Measurements from ENCODE around the gene FZD2.
"Not testable (repeated sequence)": the region's sequence is repeated elsewhere in the genome, so short reads cannot be mapped to it uniquely, and the experiment has no call there.

FZD2 gene

DNA sequence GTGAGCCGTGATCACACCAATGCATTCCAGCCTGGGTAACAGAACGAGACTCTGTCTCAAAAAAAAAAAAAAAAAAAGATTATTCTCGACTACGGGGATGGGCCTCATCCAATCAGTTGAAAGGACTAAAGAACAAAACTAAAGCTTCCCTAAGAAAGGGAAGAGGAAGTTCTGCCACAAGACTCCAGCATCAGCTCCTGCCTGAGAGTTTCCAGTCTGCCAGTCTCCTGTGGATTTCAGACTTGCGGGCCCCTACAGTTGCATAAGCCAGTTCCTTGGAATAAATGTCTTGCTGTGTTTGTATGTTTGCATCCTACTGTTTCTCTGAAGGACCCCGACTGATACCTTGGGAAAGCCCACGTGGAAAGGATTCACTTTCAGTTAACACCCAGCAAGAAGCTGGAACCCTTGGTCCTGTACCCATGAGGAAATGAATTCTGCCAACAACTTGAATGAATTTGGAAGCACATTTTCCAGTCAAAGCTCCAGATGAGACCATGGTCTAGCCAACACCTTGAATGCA, 26.3 kb upstream of the FZD2 start:
- H3K79me2 ChIP-seq (ENCODE audit: control insufficient read depth, insufficient read depth, low read length, poor library complexity): peaks cover 1% of the 10 kb centered on the region
- DNase-seq: no peak
- no peak overlapping the region for H2BK12ac ChIP-seq (ENCODE audit: low read length)
- no peak overlapping the region for H3K4ac ChIP-seq (ENCODE audit: low read depth, low read length)
- no peak overlapping the region for H2AFZ ChIP-seq (ENCODE audit: insufficient read depth, low read length, poor library complexity)
- H3K4me3 ChIP-seq (ENCODE audit: low read depth, low read length): no peak overlapping the region
- H3K36me3 ChIP-seq (ENCODE audit: control insufficient read depth in 1 of 2, insufficient read depth in 2 of 2, low read length in 2 of 2): no peaks in the 10 kb centered on the region
- H3K18ac ChIP-seq (ENCODE audit: low read length): no peak overlapping the region
- peaks cover 3 to 15% of the 10 kb centered on the region in 2 experiments for H3K4me1 ChIP-seq (ENCODE audit: control insufficient read depth in 1 of 2, insufficient read depth in 2 of 2, low read length in 2 of 2)
- no peak overlapping the region for H2BK120ac ChIP-seq (ENCODE audit: insufficient read depth, low read length, poor library complexity)
- H3K9me3 ChIP-seq (ENCODE audit: insufficient read depth, low read depth, low read length): no peaks in the 10 kb centered on the region
- no peaks in the 10 kb centered on the region for H3K27me3 ChIP-seq (ENCODE audit: insufficient read depth, low read length)
- H3K23ac ChIP-seq (ENCODE audit: low read length): no peak overlapping the region
- no peak overlapping the region for H3K14ac ChIP-seq (ENCODE audit: low read length)
- no peak overlapping the region for H4K12ac ChIP-seq (ENCODE audit: low read depth, low read length)
- H2BK5ac ChIP-seq (ENCODE audit: low read depth, low read length, poor library complexity): no peak overlapping the region
- no peak overlapping the region for H3K4me2 ChIP-seq (ENCODE audit: low read length)
- H4K91ac ChIP-seq (ENCODE audit: low read depth, low read length): no peak overlapping the region
- no peak overlapping the region for H4K8ac ChIP-seq (ENCODE audit: low read depth, low read length)
- H2AK5ac ChIP-seq (ENCODE audit: low read length): no peak overlapping the region
- H3K79me1 ChIP-seq (ENCODE audit: low read length): peaks cover 8% of the 10 kb centered on the region
- no CpG with 5 or more reads among the region's 7 CpGs for WGBS (ENCODE audit: extremely low coverage, insufficient coverage, insufficient read length)
- no peak overlapping the region for H3K9ac ChIP-seq (ENCODE audit: low read length)
- H3K27ac ChIP-seq (ENCODE audit: low read depth, low read length): no peak overlapping the region

DNA sequence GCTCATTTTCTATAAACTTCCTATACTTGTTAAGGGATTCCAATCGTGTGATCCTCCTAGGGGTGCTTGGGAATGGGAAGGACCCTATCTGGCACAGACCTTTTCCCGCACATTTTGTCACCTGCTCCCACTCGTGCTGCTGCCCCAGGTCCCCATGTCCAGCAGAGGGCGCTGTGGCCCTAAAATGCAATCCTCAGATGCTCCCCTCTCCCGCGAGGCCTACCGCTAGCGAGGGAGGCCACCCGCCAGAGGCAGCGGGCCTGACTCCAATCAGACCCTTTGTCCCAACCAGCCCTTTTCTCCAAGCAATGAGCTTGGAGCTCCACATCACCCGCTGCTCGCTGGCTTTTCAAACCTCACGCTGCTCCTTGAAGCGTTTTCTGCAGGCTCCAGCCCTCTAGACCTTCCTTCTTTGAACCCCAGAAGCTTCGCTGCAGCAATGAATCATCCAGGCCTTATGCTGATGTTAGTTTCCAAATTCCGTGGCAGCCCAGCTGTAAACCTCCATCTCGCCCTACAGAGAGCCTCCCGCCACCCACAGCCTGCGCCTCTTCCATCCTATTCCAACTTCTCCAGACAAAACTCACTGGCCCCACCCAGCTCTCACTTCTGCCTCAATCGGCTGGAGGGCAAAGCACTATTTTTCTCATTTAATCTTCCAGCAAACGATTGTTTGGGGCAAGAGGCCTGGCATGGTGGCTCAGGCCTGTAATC, 23.6 kb upstream of the FZD2 start:
- Histone ChIP-seq H3K27ac (ENCODE audit: low read depth, low read length) (no peak overlapping the region), H2BK120ac (ENCODE audit: insufficient read depth, low read length, poor library complexity) (peak overlapping the region; percentile 72), H3K4me1 (ENCODE audit: control insufficient read depth in 1 of 2, insufficient read depth in 2 of 2, low read length in 2 of 2) (peaks cover 8 to 22% of the 10 kb centered on the region in 2 experiments), H2AFZ (ENCODE audit: insufficient read depth, low read length, poor library complexity) (peak overlapping the region; percentile 66), H3K14ac (ENCODE audit: low read length) (peak overlapping the region; percentile 2), H3K9me3 (ENCODE audit: insufficient read depth, low read depth, low read length) (no peaks in the 10 kb centered on the region), H4K91ac (ENCODE audit: low read depth, low read length) (peak overlapping the region; percentile 90), H4K12ac (ENCODE audit: low read depth, low read length) (no peak overlapping the region), H3K4ac (ENCODE audit: low read depth, low read length) (peak overlapping the region; percentile 17), H3K9ac (ENCODE audit: low read length) (no peak overlapping the region), H3K23ac (ENCODE audit: low read length) (no peak overlapping the region), H3K4me2 (ENCODE audit: low read length) (peak overlapping the region; percentile 13), H3K4me3 (ENCODE audit: low read depth, low read length) (no peak overlapping the region), H2BK12ac (ENCODE audit: low read length) (peak overlapping the region; percentile 75), H3K18ac (ENCODE audit: low read length) (no peak overlapping the region), H3K79me2 (ENCODE audit: control insufficient read depth, insufficient read depth, low read length, poor library complexity) (peaks cover 1% of the 10 kb centered on the region), H3K36me3 (ENCODE audit: control insufficient read depth in 1 of 2, insufficient read depth in 2 of 2, low read length in 2 of 2) (no peaks in the 10 kb centered on the region), H3K27me3 (ENCODE audit: insufficient read depth, low read length) (no peaks in the 10 kb centered on the region), H2AK5ac (ENCODE audit: low read length) (no peak overlapping the region), H2BK5ac (ENCODE audit: low read depth, low read length, poor library complexity) (peak overlapping the region; percentile 49), H4K8ac (ENCODE audit: low read depth, low read length) (peak overlapping the region; percentile 8), H3K79me1 (ENCODE audit: low read length) (peaks cover 18% of the 10 kb centered on the region)
- no CpG with 5 or more reads among the region's 21 CpGs for WGBS (ENCODE audit: extremely low coverage, insufficient coverage, insufficient read length)
- DNase-seq: peak; percentile 76 to 94

DNA sequence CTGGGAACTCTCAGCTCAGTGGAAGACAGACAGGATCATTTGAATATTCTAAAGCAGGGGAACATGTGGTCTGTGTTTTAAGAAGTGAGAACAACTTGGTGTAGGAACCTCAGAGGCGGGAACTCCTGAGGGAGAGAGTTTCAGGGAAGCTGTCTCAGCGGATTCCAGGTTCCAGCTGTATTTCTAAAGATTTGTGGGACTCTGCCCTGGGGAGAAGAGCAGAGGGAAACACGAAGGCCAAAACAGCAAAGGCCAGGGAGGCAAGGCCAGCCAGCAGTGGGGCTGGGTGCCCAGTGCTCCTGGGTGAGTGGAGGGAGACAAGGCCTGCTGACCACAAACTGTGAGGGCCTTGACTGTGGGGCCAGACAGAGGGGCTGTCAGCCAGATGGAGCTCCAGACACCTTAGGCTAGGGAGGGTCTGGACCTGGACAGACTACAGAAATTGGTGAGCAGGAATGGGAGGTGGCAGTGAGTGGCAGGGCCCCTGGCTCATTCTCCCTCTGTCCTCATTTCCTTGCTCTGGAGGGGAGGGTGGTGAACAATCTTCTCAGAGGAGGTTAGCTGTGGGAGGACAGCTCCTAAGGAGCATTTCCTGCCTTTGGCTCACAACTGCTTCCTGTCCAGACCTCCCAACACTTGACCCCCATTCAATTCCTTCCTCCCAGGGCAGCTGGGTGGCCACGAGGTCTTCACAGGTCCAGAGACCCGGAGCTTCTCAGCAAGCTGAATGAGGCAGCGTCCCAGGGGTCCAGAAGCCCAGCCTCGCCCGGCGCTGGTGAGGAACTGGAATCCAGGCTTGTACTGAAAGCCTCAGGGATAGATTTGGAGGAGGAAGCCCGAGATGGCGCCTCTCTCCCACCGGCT, 21.0 kb upstream of the FZD2 start:
- Histone ChIP-seq H4K8ac (ENCODE audit: low read depth, low read length) (peak overlapping the region; percentile 75), H3K23ac (ENCODE audit: low read length) (no peak overlapping the region), H3K18ac (ENCODE audit: low read length) (peak overlapping the region; percentile 62), H3K9me3 (ENCODE audit: insufficient read depth, low read depth, low read length) (no peaks in the 10 kb centered on the region), H3K14ac (ENCODE audit: low read length) (peak overlapping the region; percentile 46), H3K27me3 (ENCODE audit: insufficient read depth, low read length) (no peaks in the 10 kb centered on the region), H2BK120ac (ENCODE audit: insufficient read depth, low read length, poor library complexity) (peak overlapping the region; percentile 37), H3K4me1 (ENCODE audit: control insufficient read depth in 1 of 2, insufficient read depth in 2 of 2, low read length in 2 of 2) (peaks cover 11 to 30% of the 10 kb centered on the region in 2 experiments), H3K4me3 (ENCODE audit: low read depth, low read length) (no peak overlapping the region), H2AFZ (ENCODE audit: insufficient read depth, low read length, poor library complexity) (no peak overlapping the region), H3K4me2 (ENCODE audit: low read length) (peak overlapping the region; percentile 26), H2AK5ac (ENCODE audit: low read length) (peak overlapping the region; percentile 2), H2BK12ac (ENCODE audit: low read length) (peak overlapping the region; percentile 54), H3K79me2 (ENCODE audit: control insufficient read depth, insufficient read depth, low read length, poor library complexity) (peaks cover 1% of the 10 kb centered on the region), H3K36me3 (ENCODE audit: control insufficient read depth in 1 of 2, insufficient read depth in 2 of 2, low read length in 2 of 2) (no peaks in the 10 kb centered on the region), H3K4ac (ENCODE audit: low read depth, low read length) (peak overlapping the region; percentile 43), H3K27ac (ENCODE audit: low read depth, low read length) (peak overlapping the region; percentile 63), H3K9ac (ENCODE audit: low read length) (no peak overlapping the region), H4K12ac (ENCODE audit: low read depth, low read length) (peak overlapping the region; percentile 16), H2BK5ac (ENCODE audit: low read depth, low read length, poor library complexity) (peak overlapping the region; percentile 65), H4K91ac (ENCODE audit: low read depth, low read length) (peak overlapping the region; percentile 41), H3K79me1 (ENCODE audit: low read length) (peaks cover 19% of the 10 kb centered on the region)
- DNase-seq: no peak
- WGBS (ENCODE audit: extremely low coverage, insufficient coverage, insufficient read length): no CpG with 5 or more reads among the region's 12 CpGs

DNA sequence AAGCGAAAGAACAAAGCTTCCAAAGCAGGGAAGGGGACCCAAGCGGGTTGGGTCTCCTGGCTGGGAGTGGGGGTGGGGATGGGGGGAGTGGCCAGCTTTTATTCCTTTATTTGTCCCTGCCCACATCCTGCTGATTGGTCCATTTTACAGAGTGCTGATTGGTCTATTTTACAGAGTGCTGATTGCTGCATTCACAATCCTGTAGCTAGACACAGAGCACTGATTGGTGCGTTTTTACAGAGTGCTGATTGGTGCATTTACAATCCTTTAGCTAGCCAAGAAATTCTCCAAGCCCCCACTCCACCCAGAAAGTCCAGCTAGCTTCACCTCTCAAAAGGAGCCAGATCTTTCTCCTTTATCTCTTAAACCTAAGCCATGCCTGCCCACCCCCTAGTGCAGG, 19.4 kb upstream of the FZD2 start:
- not testable (repeated sequence) for H4K12ac ChIP-seq (ENCODE audit: low read depth, low read length); H3K23ac ChIP-seq (ENCODE audit: low read length); H3K4ac ChIP-seq (ENCODE audit: low read depth, low read length); H3K36me3 ChIP-seq (ENCODE audit: control insufficient read depth in 1 of 2, insufficient read depth in 2 of 2, low read length in 2 of 2); H2BK120ac ChIP-seq (ENCODE audit: insufficient read depth, low read length, poor library complexity); H3K79me2 ChIP-seq (ENCODE audit: control insufficient read depth, insufficient read depth, low read length, poor library complexity); H2BK5ac ChIP-seq (ENCODE audit: low read depth, low read length, poor library complexity); H3K9ac ChIP-seq (ENCODE audit: low read length); H3K4me2 ChIP-seq (ENCODE audit: low read length); H2AK5ac ChIP-seq (ENCODE audit: low read length); H3K14ac ChIP-seq (ENCODE audit: low read length); H4K8ac ChIP-seq (ENCODE audit: low read depth, low read length); H3K27me3 ChIP-seq (ENCODE audit: insufficient read depth, low read length); H2AFZ ChIP-seq (ENCODE audit: insufficient read depth, low read length, poor library complexity); H2BK12ac ChIP-seq (ENCODE audit: low read length); H3K27ac ChIP-seq (ENCODE audit: low read depth, low read length); H3K9me3 ChIP-seq (ENCODE audit: insufficient read depth, low read depth, low read length); H3K4me3 ChIP-seq (ENCODE audit: low read depth, low read length); H3K18ac ChIP-seq (ENCODE audit: low read length); DNase-seq
- no CpG with 5 or more reads among the region's 3 CpGs for WGBS (ENCODE audit: extremely low coverage, insufficient coverage, insufficient read length)
- peaks cover 29% of the 10 kb centered on the region for H3K79me1 ChIP-seq (ENCODE audit: low read length)
- H4K91ac ChIP-seq (ENCODE audit: low read depth, low read length): peak overlapping the region; percentile 17
- peaks cover 21 to 44% of the 10 kb centered on the region in 2 experiments for H3K4me1 ChIP-seq (ENCODE audit: control insufficient read depth in 1 of 2, insufficient read depth in 2 of 2, low read length in 2 of 2)

Data from trophoblast cell (in vitro differentiated cells and primary cell).